HepG2 (cell line): ENCODE data around the gene POLR3F. TPM values are rescaled to one million over a fixed set of nuclear protein-coding genes. Genes with fewer than 3 reads are reported as not detected.

Source experiments
- ADNP ChIP-seq: sonication (generic); formaldehyde crosslinking; IDR thresholded peaks from 2 replicates; pipeline ENCODE4 v1.4.0; 2020; ENCODE audit warnings: missing genetic modification reagents
- BORCS8-MEF2B ChIP-seq: sonication (generic); formaldehyde crosslinking; IDR thresholded peaks from 2 replicates; pipeline ENCODE4 v1.8.0; 2022; ENCODE audit warnings: mild to moderate bottlenecking, missing genetic modification reagents
- FOXC1 ChIP-seq: sonication (generic); formaldehyde crosslinking; IDR thresholded peaks from 2 replicates; pipeline ENCODE4 v1.8.0; 2022; ENCODE audit warnings: mild to moderate bottlenecking, missing genetic modification reagents, borderline replicate concordance
- JARID2 ChIP-seq: sonication (generic); formaldehyde crosslinking; IDR thresholded peaks from 2 replicates; pipeline ENCODE4 v1.8.1; 2023; ENCODE audit warnings: missing genetic modification reagents, inconsistent platforms; ENCODE audit not compliant: insufficient replicate concordance
- MAFK ChIP-seq, 2 experiments: IDR thresholded peaks in 1 of 2; conservative IDR thresholded peaks in 1 of 2; 2 replicates each; pipeline ENCODE4 v1.6.1; 2011; ENCODE audit warnings: improper control_type of control experiment in 2 of 2, low read length in 2 of 2
- MIER2 ChIP-seq: IDR thresholded peaks from 2 replicates; pipeline ENCODE4 v1.6.1; 2016; ENCODE audit warnings: missing biosample characterization, missing genetic modification reagents
- NFIB ChIP-seq: sonication (generic); formaldehyde crosslinking; IDR thresholded peaks from 2 replicates; pipeline ENCODE4 v1.9.0; 2021; ENCODE audit warnings: missing genetic modification reagents, mild to moderate bottlenecking, borderline replicate concordance
- SMC3 ChIP-seq: IDR thresholded peaks from 2 replicates; pipeline ENCODE4 v1.6.1; 2011; ENCODE audit warnings: low read length, improper control_type of control experiment
- THAP8 ChIP-seq: sonication (generic); formaldehyde crosslinking; IDR thresholded peaks from 2 replicates; pipeline ENCODE4 v1.5.1; 2020; ENCODE audit warnings: missing genetic modification reagents, mild to moderate bottlenecking, borderline replicate concordance
- YEATS4 ChIP-seq: sonication (generic); formaldehyde crosslinking; IDR thresholded peaks from 2 replicates; pipeline ENCODE4 v1.4.0; 2020; ENCODE audit warnings: missing genetic modification reagents, borderline replicate concordance
- ZMYM4 ChIP-seq: sonication (generic); formaldehyde crosslinking; IDR thresholded peaks from 2 replicates; pipeline ENCODE4 v1.8.1; 2023; ENCODE audit warnings: mild to moderate bottlenecking, missing genetic modification reagents
- ZNF674 ChIP-seq: sonication (generic); formaldehyde crosslinking; IDR thresholded peaks from 2 replicates; pipeline ENCODE4 v1.5.0; 2020; ENCODE audit warnings: low read depth, mild to moderate bottlenecking, missing genetic modification reagents
- ZNF761 ChIP-seq: sonication (generic); formaldehyde crosslinking; conservative IDR thresholded peaks from 2 replicates; pipeline ENCODE4 v1.4.0; 2020; ENCODE audit warnings: mild to moderate bottlenecking, missing genetic modification reagents
- ZNF781 ChIP-seq: sonication (generic); formaldehyde crosslinking; IDR thresholded peaks from 2 replicates; pipeline ENCODE4 v1.5.1; 2020; ENCODE audit warnings: borderline replicate concordance, mild to moderate bottlenecking, missing genetic modification reagents; ENCODE audit errors: not compliant biosample characterization
- ZNF839 ChIP-seq: sonication (generic); formaldehyde crosslinking; IDR thresholded peaks from 2 replicates; pipeline ENCODE4 v1.4.0; 2020; ENCODE audit warnings: missing genetic modification reagents, mild to moderate bottlenecking, borderline replicate concordance
- polyA plus RNA-seq, 8 experiments: library from polyadenylated mRNA; depleted of rRNA in 3 of 8; stranded (reverse) in 7 of 8; unstranded in 1 of 8; fragments of >200 nt; fragmentation: Illumina TruSeq in 4 of 8; extraction: Trizol in 4 of 8; gene quantifications; 2 replicates each; pipeline versions ENCODE4 v1.2.1 to v1.2.3, GENCODE V29; 2011 to 2016; ENCODE audit warnings: low read depth in 4 of 8, missing spikeins in 1 of 8, mixed read lengths in 1 of 8; ENCODE audit not compliant: insufficient read depth in 1 of 8
- total RNA-seq, 5 experiments: library from RNA; depleted of rRNA; stranded (reverse); fragments of >200 nt; fragmentation: Illumina TruSeq; extraction: Trizol; gene quantifications; 2 replicates each; pipeline ENCODE4 v1.2.3, GENCODE V29; 2016; ENCODE audit warnings: low read depth in 1 of 5
- TF ChIP-seq, protein P1 (sequence below): sonication (generic); formaldehyde crosslinking; IDR thresholded peaks from 2 replicates; pipeline ENCODE4 v1.4.0; 2020; ENCODE audit warnings: mild to moderate bottlenecking, missing genetic modification reagents
- TF ChIP-seq, protein P2 (sequence below): sonication (generic); formaldehyde crosslinking; IDR thresholded peaks from 2 replicates; pipeline ENCODE4 v1.4.0; 2020; ENCODE audit warnings: missing genetic modification reagents, borderline replicate concordance
- TF ChIP-seq, protein P3 (sequence below): sonication (generic); formaldehyde crosslinking; IDR thresholded peaks from 2 replicates; pipeline ENCODE4 v1.8.1; 2023; ENCODE audit warnings: missing genetic modification reagents, mild to moderate bottlenecking, borderline replicate concordance
- TF ChIP-seq, protein P4 (sequence below): IDR thresholded peaks from 2 replicates; pipeline ENCODE4 v1.6.1; 2012; ENCODE audit warnings: low read depth, low read length, improper control_type of control experiment
- TF ChIP-seq, protein P5 (sequence below): sonication (generic); formaldehyde crosslinking; IDR thresholded peaks from 2 replicates; pipeline ENCODE4 v1.4.0; 2020; ENCODE audit warnings: missing genetic modification reagents

POLR3F gene
- total and polyA plus RNA-seq, 2 of the 13 experiments (the other 11 are each of a cell fraction or from before 2014, with no cell fraction given): 11.7 to 25.5 TPM

DNA sequence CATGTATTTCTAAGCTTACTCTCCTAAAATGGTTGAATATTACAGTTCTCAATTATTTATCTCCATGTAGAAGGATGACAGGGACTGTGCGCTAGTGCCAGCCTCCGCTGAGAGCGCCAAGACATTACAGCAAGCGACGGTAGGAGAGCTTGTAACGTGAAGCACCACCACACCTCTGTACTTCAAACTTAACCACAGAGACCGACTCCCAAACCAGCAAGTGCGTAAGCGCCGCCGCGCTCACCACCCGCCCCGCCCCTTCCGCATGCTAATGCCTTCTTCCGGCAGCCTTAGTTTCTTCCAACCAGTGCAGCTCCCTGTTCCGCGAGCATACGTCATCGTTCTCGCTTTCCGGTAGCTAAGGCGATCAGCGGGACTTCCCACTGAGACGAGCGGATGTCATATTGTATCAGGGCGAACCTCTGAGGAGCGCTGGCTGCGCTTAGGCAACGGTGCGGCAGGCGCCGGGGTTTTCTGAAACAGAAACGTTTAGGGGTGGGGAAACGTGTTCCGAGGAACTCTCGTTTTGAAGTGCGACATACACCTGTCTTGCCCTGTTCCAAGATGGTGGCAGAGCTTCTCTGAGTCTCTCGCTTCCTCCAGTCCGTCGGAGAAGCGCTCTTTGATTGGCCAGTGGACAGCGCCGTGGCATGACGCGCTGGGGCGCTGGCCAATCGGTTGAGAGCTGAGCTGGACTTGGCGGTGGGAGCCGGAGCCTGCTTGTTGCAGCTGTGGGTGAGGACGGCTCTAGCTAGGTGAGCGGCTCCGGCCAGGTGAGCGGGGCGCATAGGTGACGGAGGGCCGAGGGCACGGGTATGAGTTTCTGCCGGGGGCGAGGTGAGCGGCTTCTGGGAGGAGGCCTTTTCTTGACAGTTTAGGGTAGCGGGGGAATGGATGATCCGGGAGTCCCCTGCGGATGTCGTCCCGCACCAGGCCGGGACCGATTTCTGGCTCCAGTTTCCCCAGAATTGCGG lies 40.3 kb downstream of the POLR3F start, which contains the start of gene SEC23B (continued):
- TF ChIP-seq ZNF761: peak; percentile 84
- peak; percentile 99 for TF ChIP-seq YEATS4 (CRISPR knock-in tag)
- TF ChIP-seq SMC3: no peak
- no peak for TF ChIP-seq ZNF674
- TF ChIP-seq, protein P1, sequence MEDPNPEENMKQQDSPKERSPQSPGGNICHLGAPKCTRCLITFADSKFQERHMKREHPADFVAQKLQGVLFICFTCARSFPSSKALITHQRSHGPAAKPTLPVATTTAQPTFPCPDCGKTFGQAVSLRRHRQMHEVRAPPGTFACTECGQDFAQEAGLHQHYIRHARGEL (CRISPR knock-in tag): no peak; the same call in 1 of the 2 replicates
- peak; percentile 88 for TF ChIP-seq ZNF839 (CRISPR knock-in tag)
- TF ChIP-seq ADNP (CRISPR knock-in tag): no peak
- TF ChIP-seq, protein P2, sequence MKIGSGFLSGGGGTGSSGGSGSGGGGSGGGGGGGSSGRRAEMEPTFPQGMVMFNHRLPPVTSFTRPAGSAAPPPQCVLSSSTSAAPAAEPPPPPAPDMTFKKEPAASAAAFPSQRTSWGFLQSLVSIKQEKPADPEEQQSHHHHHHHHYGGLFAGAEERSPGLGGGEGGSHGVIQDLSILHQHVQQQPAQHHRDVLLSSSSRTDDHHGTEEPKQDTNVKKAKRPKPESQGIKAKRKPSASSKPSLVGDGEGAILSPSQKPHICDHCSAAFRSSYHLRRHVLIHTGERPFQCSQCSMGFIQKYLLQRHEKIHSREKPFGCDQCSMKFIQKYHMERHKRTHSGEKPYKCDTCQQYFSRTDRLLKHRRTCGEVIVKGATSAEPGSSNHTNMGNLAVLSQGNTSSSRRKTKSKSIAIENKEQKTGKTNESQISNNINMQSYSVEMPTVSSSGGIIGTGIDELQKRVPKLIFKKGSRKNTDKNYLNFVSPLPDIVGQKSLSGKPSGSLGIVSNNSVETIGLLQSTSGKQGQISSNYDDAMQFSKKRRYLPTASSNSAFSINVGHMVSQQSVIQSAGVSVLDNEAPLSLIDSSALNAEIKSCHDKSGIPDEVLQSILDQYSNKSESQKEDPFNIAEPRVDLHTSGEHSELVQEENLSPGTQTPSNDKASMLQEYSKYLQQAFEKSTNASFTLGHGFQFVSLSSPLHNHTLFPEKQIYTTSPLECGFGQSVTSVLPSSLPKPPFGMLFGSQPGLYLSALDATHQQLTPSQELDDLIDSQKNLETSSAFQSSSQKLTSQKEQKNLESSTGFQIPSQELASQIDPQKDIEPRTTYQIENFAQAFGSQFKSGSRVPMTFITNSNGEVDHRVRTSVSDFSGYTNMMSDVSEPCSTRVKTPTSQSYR (CRISPR knock-in tag): no peak
- TF ChIP-seq MIER2 (CRISPR knock-in tag): peak; percentile 70
- peak; percentile 98 for TF ChIP-seq ZMYM4
- TF ChIP-seq FOXC1 (CRISPR knock-in tag): peak; percentile 46; the same call in 1 of the 2 replicates
- TF ChIP-seq NFIB (CRISPR knock-in tag): 0 out of 2 replicates have a peak, but pooled peaks have one; percentile 17
- peak; percentile 88 for TF ChIP-seq BORCS8-MEF2B (CRISPR knock-in tag)
- TF ChIP-seq, protein P3, sequence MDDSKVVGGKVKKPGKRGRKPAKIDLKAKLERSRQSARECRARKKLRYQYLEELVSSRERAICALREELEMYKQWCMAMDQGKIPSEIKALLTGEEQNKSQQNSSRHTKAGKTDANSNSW (CRISPR knock-in tag): peak; percentile 17; the same call in 1 of the 2 replicates
- TF ChIP-seq ZNF781 (CRISPR knock-in tag): peak; percentile 98
- peak; percentile 71 for TF ChIP-seq JARID2 (CRISPR knock-in tag)
- TF ChIP-seq, protein P4, sequence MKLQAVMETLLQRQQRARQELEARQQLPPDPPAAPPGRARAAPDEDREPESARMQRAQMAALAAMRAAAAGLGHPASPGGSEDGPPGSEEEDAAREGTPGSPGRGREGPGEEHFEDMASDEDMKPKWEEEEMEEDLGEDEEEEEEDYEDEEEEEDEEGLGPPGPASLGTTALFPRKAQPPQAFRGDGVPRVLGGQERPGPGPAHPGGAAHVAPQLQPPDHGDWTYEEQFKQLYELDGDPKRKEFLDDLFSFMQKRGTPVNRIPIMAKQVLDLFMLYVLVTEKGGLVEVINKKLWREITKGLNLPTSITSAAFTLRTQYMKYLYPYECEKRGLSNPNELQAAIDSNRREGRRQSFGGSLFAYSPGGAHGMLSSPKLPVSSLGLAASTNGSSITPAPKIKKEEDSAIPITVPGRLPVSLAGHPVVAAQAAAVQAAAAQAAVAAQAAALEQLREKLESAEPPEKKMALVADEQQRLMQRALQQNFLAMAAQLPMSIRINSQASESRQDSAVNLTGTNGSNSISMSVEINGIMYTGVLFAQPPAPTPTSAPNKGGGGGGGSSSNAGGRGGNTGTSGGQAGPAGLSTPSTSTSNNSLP: peak; percentile 79; the same call in 1 of the 2 replicates
- 0 out of 4 replicates have a peak, but pooled peaks of 1 of the 2 experiments have one; percentile 16 for TF ChIP-seq MAFK (conservative IDR thresholded peaks at IDR 0.05 in 1 of 2, IDR thresholded peaks at IDR 0.05 in 1 of 2; ENCODE audit: low read length in 2 of 2)
- TF ChIP-seq, protein P5, sequence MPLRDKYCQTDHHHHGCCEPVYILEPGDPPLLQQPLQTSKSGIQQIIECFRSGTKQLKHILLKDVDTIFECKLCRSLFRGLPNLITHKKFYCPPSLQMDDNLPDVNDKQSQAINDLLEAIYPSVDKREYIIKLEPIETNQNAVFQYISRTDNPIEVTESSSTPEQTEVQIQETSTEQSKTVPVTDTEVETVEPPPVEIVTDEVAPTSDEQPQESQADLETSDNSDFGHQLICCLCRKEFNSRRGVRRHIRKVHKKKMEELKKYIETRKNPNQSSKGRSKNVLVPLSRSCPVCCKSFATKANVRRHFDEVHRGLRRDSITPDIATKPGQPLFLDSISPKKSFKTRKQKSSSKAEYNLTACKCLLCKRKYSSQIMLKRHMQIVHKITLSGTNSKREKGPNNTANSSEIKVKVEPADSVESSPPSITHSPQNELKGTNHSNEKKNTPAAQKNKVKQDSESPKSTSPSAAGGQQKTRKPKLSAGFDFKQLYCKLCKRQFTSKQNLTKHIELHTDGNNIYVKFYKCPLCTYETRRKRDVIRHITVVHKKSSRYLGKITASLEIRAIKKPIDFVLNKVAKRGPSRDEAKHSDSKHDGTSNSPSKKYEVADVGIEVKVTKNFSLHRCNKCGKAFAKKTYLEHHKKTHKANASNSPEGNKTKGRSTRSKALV (CRISPR knock-in tag): peak; percentile 77
- no peak for TF ChIP-seq THAP8
